Panc1 (cell line): ENCODE results near the gene CDC42BPA. TPM values are rescaled to one million over a fixed set of nuclear protein-coding genes. Genes with fewer than 3 reads are reported as not detected.

Experiments
- ATAC-seq: fragments of 200-7000 bp; cut with Tn5 transposase; 2 replicates; pipeline ENCODE4 v1.9.1; 2020; ENCODE audit warnings: mild to moderate bottlenecking, moderate library complexity
- BruUV-seq: library from RNA; stranded (reverse); fragments of 400-500 nt; replicated peaks from 2 replicates; lab custom pipeline; 2021; lab: Mats Ljungman, UMichigan
- CTCF ChIA-PET: fragments of 300-600 bp; sonication (Branson Sonifier 250); formaldehyde crosslinking; loops from one replicate; lab custom pipeline; 2022; ENCODE audit warnings: antibody characterized with exemption; lab: Charles Lee
- POLR2A ChIA-PET: fragments of 300-600 bp; sonication (Branson Sonifier 250); formaldehyde crosslinking; loops from one replicate; lab custom pipeline; 2022; ENCODE audit warnings: antibody characterized with exemption; lab: Charles Lee
- DNase-seq: peaks from one replicate; pipeline ENCODE4 v3.0.0-alpha.2; 2010; ENCODE audit warnings: low read depth, low spot score
- H3K27ac ChIP-seq: 2 replicates; pipeline ENCODE4 v1.5.1; 2011; ENCODE audit warnings: mild to moderate bottlenecking, low read length, inconsistent platforms
- H3K27me3 ChIP-seq: fragments of 200-500 bp; sonication (Bioruptor generic); 2 replicates; pipeline ENCODE4 v1.6.0; 2014; ENCODE audit warnings: low read length, inconsistent platforms; ENCODE audit not compliant: control insufficient read depth, insufficient read depth
- H3K36me3 ChIP-seq: fragments of 200-500 bp; sonication (Bioruptor generic); 2 replicates; pipeline ENCODE4 v1.5.1; 2014; ENCODE audit warnings: inconsistent platforms, mild to moderate bottlenecking, low read length, moderate library complexity; ENCODE audit not compliant: control insufficient read depth, insufficient read depth
- H3K4me1 ChIP-seq: 2 replicates; pipeline ENCODE4 v1.5.1; 2011; ENCODE audit warnings: inconsistent platforms, mild to moderate bottlenecking, low read length, moderate library complexity; ENCODE audit not compliant: control insufficient read depth, insufficient read depth
- H3K4me3 ChIP-seq, 2 experiments: 2 replicates each; pipeline ENCODE4 v1.5.1; 2011 to 2012; ENCODE audit warnings: low read depth in 2 of 2, low read length in 2 of 2, mild to moderate bottlenecking in 2 of 2, inconsistent platforms in 1 of 2, moderate library complexity in 1 of 2
- H3K9me3 ChIP-seq: fragments of 200-500 bp; sonication (Bioruptor generic); 2 replicates; pipeline ENCODE4 v1.5.1; 2014; ENCODE audit warnings: low read depth, mild to moderate bottlenecking, inconsistent platforms, low read length, moderate library complexity; ENCODE audit not compliant: control insufficient read depth, insufficient read depth
- POLR2AphosphoS5 ChIP-seq: IDR thresholded peaks from 2 replicates; pipeline ENCODE4 v1.6.1; 2012; ENCODE audit warnings: mild to moderate bottlenecking, low read depth, low read length, moderate library complexity
- SIN3A ChIP-seq: IDR thresholded peaks from 2 replicates; pipeline ENCODE4 v1.6.1; 2012; ENCODE audit warnings: low read depth, mild to moderate bottlenecking, low read length, moderate library complexity, borderline replicate concordance; ENCODE audit not compliant: insufficient read depth
- TCF7L2 ChIP-seq: IDR thresholded peaks from 2 replicates; pipeline ENCODE4 v1.6.1; 2011; ENCODE audit warnings: mild to moderate bottlenecking, low read depth, low read length, inconsistent platforms
- in situ Hi-C: cut with HindIII; loops from 2 replicates; pipeline ENCODE4 v1.10.0; 2016; ENCODE audit warnings: low sequenced_read_pairs, low pct_unique_long_range_greater_than_20kb
- intact Hi-C: fragments of 100-400 bp; cut with micrococcal nuclease; formaldehyde crosslinking; loops from one replicate; pipeline ENCODE4 v1.10.0; 2022; ENCODE audit not compliant: unreplicated experiment
- total RNA-seq: library from RNA; stranded (reverse); gene quantifications from one replicate; pipeline ENCODE4 v1.2.1, GENCODE V29; 2021; ENCODE audit not compliant: unreplicated experiment
- TF ChIP-seq, protein P1 (sequence below), 2 experiments: IDR thresholded peaks; 2 replicates each; pipeline ENCODE4 v1.6.1; 2011 to 2012; ENCODE audit warnings: low read depth in 2 of 2, control low read depth in 1 of 2, low read length in 1 of 2, mild to moderate bottlenecking in 1 of 2, moderate library complexity in 1 of 2; ENCODE audit not compliant: insufficient read depth in 1 of 2
- TF ChIP-seq, protein P2 (sequence below): fragments of 450-650 bp; IDR thresholded peaks from 2 replicates; pipeline ENCODE4 v1.5.1; 2017; ENCODE audit warnings: mild to moderate bottlenecking

Gene CDC42BPA
- total RNA-seq, 1 experiment from 2014 or later, result 32.8 TPM

DNA sequence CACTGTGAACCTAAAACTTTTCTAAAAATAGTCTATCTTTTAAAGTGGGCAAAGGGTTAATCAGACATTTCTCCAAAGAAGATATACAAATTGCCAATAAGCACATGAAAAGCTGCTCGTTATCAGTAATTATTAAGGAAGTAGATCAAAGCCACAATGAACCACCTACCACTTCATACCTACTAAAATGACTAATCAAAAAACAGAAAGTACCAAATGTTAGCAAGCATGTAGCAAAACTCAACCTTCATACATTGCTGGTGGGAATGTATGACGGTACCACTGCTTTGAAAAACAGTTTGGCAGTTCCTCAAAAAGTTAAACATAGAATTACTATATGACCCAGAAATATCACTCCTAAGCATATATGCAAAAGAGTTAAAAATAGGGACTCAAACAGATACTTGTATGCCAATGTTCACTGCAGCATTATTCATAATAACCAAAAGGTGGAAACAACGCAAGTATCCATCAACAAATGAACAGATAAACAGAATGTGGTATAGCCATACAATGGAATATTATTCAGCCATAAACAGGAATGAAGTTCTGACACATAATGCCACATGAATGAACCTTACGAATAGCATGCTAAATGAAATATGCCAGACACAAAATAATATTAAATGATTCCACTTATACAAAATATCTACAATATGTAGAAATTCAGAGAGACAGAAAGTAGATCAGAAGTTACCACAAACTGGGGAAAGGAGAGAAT, 21.1 kb downstream of the CDC42BPA start:
- Histone ChIP-seq H3K4me3 (no peak overlapping the region), H3K9me3 (no peaks in the 10 kb centered on the region), H3K36me3 (no peaks in the 10 kb centered on the region), H3K4me1 (peaks cover 17% of the 10 kb centered on the region), H3K27ac (no peak overlapping the region), H3K27me3 (no peaks in the 10 kb centered on the region)
- POLR2A ChIA-PET, result no interaction called here
- no peak for TF ChIP-seq POLR2AphosphoS5
- in situ Hi-C loops, result no loop called here
- ATAC-seq (no peak), DNase-seq (no peak)
- intact Hi-C loops, result no loop called here
- CTCF ChIA-PET, result no interaction called here
- BruUV-seq, result no TSS peak

DNA sequence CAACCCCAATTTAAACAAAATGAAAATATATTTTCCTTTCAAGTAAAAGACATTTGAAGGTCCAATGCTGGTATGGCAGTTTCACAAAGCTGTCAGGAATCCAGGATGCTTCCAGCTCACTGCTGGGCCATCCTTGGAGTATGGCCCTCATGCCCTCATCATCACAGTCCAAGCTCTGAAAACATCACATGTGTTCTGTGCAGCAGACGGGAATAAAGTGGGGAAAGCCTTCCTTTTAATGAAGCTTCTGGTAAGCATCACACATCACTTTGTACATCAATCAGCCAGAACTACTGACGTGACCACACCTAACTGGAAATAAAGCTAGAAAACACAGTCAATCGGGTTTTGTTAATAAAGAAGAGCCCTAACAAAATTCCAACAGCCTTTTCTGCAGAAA, 22.7 kb downstream of the CDC42BPA start:
- BruUV-seq, result no TSS peak
- Histone ChIP-seq H3K4me3 (no peak overlapping the region), H3K27me3 (no peaks in the 10 kb centered on the region), H3K27ac (no peak overlapping the region), H3K36me3 (no peaks in the 10 kb centered on the region), H3K4me1 (peaks cover 17% of the 10 kb centered on the region), H3K9me3 (no peaks in the 10 kb centered on the region)
- in situ Hi-C loops (no loop called here), intact Hi-C loops (no loop called here)
- no peak for TF ChIP-seq SIN3A
- TF ChIP-seq, protein P1, sequence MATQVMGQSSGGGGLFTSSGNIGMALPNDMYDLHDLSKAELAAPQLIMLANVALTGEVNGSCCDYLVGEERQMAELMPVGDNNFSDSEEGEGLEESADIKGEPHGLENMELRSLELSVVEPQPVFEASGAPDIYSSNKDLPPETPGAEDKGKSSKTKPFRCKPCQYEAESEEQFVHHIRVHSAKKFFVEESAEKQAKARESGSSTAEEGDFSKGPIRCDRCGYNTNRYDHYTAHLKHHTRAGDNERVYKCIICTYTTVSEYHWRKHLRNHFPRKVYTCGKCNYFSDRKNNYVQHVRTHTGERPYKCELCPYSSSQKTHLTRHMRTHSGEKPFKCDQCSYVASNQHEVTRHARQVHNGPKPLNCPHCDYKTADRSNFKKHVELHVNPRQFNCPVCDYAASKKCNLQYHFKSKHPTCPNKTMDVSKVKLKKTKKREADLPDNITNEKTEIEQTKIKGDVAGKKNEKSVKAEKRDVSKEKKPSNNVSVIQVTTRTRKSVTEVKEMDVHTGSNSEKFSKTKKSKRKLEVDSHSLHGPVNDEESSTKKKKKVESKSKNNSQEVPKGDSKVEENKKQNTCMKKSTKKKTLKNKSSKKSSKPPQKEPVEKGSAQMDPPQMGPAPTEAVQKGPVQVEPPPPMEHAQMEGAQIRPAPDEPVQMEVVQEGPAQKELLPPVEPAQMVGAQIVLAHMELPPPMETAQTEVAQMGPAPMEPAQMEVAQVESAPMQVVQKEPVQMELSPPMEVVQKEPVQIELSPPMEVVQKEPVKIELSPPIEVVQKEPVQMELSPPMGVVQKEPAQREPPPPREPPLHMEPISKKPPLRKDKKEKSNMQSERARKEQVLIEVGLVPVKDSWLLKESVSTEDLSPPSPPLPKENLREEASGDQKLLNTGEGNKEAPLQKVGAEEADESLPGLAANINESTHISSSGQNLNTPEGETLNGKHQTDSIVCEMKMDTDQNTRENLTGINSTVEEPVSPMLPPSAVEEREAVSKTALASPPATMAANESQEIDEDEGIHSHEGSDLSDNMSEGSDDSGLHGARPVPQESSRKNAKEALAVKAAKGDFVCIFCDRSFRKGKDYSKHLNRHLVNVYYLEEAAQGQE (IDR thresholded peaks at IDR 0.05; ENCODE audit: insufficient read depth in 1 of 2, low read depth in 2 of 2, low read length in 1 of 2), result no peak
- TF ChIP-seq POLR2AphosphoS5, result no peak
- TF ChIP-seq TCF7L2, result no peak
- TF ChIP-seq, protein P2, sequence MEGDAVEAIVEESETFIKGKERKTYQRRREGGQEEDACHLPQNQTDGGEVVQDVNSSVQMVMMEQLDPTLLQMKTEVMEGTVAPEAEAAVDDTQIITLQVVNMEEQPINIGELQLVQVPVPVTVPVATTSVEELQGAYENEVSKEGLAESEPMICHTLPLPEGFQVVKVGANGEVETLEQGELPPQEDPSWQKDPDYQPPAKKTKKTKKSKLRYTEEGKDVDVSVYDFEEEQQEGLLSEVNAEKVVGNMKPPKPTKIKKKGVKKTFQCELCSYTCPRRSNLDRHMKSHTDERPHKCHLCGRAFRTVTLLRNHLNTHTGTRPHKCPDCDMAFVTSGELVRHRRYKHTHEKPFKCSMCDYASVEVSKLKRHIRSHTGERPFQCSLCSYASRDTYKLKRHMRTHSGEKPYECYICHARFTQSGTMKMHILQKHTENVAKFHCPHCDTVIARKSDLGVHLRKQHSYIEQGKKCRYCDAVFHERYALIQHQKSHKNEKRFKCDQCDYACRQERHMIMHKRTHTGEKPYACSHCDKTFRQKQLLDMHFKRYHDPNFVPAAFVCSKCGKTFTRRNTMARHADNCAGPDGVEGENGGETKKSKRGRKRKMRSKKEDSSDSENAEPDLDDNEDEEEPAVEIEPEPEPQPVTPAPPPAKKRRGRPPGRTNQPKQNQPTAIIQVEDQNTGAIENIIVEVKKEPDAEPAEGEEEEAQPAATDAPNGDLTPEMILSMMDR, result no peak
- no peak for DNase-seq
- ATAC-seq, result no peak
- ChIA-PET POLR2A (no interaction called here), CTCF (no interaction called here)

DNA sequence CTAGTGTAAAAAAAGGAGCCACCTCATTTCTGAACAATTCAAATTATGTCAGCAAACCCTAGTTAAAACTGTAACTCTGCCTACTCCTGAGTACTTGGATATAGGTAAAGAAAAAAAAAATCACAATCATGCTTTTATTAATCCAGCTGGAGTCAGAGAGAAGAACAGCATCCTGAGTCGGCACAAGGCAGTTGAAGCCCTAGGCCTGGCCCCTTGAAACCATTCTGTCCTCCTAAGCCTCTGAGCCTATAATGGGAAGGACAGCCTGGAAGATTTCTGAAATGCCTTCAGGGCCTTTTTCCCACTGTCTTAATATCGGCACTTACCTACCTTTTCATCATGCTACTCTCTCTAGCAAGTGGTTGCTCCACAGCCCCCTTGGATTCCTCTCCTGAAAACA, 32.5 kb downstream of the CDC42BPA start:
- no TSS peak for BruUV-seq
- no peak for ATAC-seq

More for the DNA sequence above, 32.5 kb downstream of the CDC42BPA start:
- intact Hi-C loops, result no loop called here
- Histone ChIP-seq H3K4me1 (no peaks in the 10 kb centered on the region), H3K36me3 (no peaks in the 10 kb centered on the region), H3K27me3 (no peaks in the 10 kb centered on the region), H3K4me3 (no peak overlapping the region), H3K9me3 (peaks cover 6% of the 10 kb centered on the region; the same call in 1 of the 2 replicates), H3K27ac (no peak overlapping the region)
- in situ Hi-C loops, result no loop called here
- ChIA-PET CTCF (no interaction called here), POLR2A (no interaction called here)
- TF ChIP-seq, protein P1 (IDR thresholded peaks at IDR 0.05; ENCODE audit: insufficient read depth in 1 of 2, low read depth in 2 of 2, low read length in 1 of 2), result no peak
- TF ChIP-seq, protein P2, result no peak
- TF ChIP-seq POLR2AphosphoS5 (no peak), SIN3A (no peak), TCF7L2 (no peak)
- no peak for DNase-seq
